HG03159 (cell line): Measurements from ENCODE around the gene GRB2.

ENCODE experiments used
- ATAC-seq: cut with Tn5 transposase; IDR thresholded peaks from one replicate; pipeline ENCODE4 v1.9.1; 2021; ENCODE audit warnings: mild to moderate bottlenecking, moderate library complexity; ENCODE audit not compliant: unreplicated experiment

GRB2 gene

GRCh38 chr17:75416006-75416405 lies 10.5 kb upstream of the GRB2 start:
- ATAC-seq, result no peak

GRCh38 chr17:75414488-75414887 lies 9.0 kb upstream of the GRB2 start:
- ATAC-seq, result no peak

DNA sequence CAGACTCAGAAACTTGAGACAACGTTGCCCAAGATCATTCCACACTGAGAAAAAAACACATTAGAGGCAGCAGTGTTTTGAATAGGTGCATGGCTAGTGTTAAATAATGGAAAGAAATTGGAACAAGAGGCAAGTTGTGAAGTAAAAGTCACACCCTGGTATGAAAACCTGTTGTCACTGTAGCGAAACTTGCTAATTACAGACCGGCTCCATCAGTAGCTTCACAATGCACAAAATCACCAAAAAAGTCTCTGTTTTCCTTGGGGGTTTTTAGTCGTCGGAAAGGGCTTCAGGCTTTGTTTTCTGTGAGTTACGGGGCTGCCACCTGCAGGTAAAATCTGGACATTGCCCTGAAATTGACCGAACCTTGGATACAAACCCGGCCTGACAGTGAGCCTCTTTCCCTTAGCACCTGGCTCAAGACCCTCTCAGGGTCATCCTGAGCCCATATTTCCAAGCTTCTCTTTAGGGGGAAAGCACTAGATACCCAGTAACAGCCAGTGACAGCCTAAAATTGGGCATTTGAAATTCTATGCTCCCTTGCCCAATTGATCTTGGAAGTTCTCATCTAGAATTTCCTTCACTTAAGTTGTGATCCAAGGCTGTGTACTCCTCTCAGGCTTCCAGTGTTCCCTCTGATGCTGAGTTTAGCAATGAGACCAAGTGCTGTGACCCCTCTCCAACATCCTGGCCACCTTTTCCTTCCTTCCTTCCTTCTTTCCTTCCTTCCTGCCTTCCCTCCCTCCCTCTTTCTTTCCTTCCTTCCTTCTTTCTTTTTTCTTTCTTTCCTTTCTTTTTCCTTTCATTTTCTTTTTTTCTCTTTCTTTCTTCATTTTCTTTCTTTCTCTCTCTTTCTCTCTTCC lies 7.2 kb upstream of the GRB2 start:
- ATAC-seq, result no peak

DNA sequence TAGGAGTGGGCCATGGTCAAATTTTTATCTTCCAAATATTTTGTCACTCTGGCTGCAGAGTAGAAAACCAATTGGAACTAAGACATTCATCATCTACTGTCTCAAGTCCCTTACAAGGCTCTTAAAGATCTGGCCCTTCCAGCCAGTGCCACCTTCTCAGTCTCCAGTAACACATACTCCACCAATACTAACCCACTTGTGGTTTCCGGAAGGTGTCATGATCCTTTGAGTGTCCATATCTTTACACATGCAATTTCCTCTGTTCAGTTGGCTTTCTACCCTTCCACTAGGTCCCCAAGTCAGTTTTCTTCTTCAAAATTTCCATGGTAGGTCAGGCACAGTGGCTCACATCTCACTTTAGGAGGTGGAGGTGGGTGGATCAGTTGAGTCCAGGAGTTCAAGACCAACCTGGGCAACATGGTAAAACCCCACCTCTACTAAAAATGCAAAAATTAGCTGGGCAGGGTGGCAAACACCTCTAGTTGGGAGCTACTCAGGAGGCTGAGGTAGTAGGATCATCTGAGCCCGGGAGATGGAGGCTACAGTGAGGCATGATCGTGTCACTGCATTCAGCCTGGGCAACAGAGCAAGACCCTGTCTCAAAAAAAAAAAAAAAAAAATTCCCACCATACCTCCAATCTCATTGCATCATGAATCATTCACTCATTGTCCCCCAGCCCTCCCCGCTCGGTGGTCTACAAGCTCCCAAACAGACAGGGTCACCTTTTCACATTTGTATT lies 6.0 kb upstream of the GRB2 start:
- ATAC-seq, result no peak

DNA sequence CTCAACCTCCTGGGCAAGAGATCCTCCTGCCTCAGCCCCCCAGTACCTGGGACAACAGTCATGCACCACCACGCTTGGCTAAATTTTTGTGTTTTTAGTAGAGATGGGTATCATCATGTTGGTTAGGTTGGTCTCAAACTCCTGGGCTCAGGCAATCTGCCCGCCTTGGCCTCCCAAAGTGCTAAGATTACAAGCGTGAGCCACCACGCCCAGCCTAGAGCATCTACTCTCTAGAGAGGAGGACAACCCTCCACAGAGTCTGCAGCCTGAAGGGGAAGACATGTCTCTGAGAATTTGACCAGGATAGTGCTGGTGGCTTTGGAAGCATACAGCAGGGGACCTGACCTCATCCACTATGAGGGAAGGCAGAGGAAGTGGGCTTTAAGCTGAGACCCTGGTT lies 4.7 kb upstream of the GRB2 start:
- no peak for ATAC-seq

DNA sequence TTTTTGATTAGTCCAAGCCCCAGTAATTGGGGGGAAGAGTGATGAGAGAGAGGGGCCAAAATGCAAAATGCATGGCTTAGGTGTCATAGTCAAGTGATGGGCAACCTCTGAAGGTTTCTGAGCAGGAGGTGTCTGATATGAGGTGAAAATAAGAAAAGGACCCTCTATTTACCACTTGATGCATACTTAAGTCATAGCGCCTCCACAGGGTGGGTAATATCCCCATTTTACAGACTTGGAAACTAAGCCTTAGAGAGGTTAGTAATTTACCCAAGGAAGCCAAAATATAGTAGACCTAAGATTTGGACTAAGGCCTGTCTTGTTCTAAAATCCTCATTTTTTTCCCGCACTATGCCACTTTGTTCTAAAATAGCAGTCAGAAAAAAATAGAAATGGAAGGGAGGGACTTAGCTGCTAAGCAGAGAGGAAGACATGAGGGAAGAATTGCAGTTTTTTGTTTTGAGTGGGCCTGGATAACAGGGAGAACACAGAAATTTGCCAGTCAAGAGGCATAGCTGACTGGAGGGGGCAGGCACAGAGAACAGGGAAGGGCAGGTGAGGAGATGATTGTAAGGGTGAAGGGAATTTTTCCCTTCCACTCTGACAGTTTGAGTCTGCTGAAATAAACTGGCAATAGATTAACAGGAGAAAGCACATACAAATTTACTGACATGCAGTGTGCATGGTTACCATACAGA lies 2.3 kb upstream of the GRB2 start:
- ATAC-seq, result no peak

DNA sequence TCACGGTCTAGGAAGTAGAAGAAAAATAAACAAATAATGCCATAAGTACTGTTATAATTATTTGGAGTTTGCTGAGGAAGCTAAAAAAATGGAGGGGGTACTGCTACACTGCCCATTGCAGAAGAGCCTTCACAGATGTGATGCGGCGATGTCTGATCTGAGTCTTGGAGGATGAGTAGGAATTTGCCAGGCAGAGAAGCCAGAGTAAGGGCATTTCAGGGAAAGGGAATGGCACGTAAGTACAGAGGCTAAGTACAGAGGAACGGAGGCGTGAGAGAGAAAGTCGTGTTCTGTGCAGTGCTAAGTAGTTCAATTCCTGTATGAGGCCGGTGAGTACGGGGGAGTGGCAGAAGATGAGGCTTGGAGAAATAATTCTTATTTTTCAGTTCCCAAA lies 741 bp upstream of the GRB2 start:
- ATAC-seq, result no peak

DNA sequence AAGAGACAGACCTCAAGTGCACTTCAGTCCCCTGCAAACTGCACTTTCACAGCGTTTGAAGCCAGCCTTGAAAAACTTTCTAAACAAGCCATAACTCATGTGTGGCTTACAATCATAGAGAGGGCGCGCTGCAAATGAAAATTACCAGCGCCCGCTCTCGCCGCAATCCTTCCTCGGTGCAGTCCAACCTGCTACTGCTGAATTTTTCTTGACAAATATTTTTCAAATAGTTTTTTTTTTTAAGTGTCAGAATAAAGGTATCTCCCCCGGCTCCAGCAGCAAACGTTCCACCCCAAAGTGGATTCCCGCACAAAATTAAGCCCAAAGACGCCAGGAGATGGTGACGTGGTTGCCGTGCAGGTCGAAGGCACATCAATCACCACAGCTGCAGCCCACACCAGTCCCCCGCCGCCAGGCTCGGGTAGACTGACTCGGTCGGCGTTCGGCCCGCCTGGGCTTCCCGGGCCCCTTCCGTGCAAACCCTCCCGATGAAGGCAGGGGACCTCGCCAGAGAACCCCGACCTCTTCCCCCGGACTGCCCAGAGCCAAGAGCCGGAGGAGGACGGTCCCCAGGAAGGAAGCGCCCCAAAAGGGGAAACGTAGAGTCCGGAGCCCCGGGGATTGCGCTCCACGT lies 630 bp downstream of the GRB2 start:
- ATAC-seq, result peak; percentile 25

GRCh38 chr17:75404223-75404730 lies 1.2 kb downstream of the GRB2 start:
- no peak for ATAC-seq

DNA sequence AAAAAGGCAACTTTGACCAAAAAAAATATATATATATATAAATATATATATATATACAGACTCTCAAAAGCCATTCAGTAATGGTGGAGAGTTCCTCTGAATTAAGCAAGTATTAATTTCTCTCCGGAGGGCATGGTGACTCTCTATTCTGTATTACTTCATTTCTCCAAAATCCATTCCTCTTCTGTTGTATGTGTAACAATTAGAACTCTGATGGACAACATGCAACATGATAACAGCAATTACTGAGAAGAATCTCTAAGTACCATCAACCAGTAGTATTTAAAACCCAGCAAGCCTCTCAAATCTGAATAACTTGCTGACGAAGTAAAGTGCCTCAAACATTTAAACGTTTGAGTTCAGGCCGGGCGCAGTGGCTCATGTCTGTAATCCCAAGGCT lies 2.3 kb downstream of the GRB2 start:
- no peak for ATAC-seq

DNA sequence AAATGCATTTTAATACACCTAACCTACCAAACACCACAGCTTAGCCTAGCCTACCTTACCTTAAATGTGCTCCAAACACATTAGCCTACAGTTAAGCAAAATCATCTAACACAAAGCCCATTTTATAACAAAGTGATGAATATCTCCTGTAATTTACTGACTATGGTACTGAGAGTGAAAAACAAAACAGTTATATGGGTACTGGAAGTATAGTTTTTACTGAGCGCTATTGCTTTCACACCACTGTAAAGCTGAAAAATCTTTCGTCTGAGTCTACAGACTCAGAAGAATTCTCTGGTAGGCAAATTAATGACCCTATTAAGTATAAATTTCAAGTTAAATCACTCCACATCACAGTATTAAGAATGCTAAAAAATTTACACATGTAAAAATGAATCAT lies 3.5 kb downstream of the GRB2 start:
- no peak for ATAC-seq

DNA sequence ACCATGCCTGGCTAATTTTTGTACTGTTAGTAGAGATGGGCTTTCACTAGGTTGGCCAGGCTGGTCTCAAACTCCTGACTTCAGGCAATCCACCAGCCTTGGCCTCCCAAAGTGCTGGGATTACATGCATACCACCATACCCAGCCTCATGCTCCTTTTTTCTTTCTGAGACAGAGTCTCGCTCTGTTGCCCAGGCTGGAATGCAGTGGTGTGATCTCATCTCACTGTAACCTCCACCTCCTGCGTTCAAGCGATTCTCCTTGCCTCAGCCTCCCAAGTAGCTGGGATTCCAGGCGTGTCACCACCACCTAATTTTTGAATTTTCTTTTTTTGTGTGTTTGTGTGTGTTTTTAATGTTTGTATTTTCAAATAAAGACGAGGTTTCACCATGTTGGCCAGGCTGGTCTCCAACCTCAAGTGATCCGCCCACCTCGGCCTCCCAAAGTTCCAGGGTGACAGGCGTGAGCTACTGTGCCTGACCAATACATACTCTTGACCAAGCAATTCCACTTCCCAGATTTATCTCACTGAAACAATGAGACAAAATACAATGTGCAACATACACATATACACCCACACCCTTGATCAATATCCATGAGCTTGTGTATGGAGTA lies 5.0 kb downstream of the GRB2 start:
- ATAC-seq, result no peak

GRCh38 chr17:75398279-75398678 lies 7.2 kb downstream of the GRB2 start:
- ATAC-seq, result no peak

- no peak for ATAC-seq
Observed at GRCh38 chr17:75397217-75397616, 8.3 kb downstream of the GRB2 start.

DNA sequence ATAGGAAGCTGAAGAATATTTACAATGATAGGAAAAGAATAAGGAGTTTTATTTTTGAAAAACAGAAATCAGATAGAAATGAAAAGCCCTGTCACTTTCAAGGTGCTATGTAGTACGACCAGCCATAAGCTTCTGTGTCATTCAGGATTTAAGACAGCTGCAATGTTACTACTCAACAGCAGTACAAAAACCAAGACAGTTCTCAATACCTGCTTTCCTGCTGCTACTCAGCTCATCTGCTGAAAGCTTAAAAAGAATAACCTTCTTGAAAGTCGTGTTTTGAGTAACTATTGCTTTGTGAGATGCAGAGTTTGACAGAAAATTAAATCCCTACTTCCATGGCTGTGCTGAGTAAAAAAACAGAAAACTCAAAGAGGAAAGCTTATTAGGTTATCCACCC lies 8.7 kb downstream of the GRB2 start:
- no peak for ATAC-seq

DNA sequence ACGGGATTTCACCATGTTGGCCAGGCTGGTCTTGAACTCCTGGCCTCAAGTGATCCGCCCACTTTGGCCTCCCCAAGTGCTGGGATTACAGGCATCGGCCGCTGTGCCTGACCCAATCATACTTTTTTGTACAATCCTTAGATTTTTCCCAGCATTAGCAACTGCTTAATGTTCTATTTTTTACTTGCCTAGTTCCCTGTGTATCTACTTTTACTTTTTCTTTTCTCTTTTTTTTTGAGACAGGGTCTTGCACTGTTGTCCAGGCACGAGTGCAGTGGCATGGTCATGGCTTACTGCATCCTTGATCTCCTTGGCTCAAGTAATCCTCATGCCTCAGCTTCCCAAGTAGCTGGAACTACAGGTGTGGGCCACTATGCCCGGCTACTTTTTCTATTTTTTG lies 9.5 kb downstream of the GRB2 start:
- no peak for ATAC-seq

DNA sequence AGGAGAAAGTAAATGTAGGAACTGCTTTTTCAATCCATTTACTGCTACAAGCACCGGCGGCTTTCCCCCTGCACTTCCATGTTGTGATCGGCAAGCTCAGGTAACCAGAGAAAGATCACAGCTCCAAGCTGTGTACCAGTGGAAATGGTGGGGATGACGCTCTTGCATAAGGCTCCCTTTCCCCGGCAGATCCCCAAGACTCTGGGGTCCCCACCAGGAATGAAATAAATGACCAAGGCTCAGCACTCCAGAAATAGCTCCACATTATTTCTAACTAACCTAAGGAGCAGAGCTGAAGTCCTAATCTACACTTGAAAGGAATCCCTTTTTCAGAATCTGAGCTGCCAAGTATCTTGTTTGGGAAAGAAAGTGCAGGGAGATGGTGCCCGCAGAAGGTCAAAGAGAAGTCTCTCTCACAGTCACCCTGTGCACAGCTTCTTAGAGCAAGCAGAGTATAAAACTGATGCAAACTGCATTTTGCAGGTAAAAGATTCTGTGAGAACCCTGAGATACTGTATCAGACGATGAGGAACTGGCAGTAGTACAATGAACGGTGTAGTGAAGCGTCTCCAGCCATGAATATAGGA lies 11.1 kb downstream of the GRB2 start:
- no peak for ATAC-seq

DNA sequence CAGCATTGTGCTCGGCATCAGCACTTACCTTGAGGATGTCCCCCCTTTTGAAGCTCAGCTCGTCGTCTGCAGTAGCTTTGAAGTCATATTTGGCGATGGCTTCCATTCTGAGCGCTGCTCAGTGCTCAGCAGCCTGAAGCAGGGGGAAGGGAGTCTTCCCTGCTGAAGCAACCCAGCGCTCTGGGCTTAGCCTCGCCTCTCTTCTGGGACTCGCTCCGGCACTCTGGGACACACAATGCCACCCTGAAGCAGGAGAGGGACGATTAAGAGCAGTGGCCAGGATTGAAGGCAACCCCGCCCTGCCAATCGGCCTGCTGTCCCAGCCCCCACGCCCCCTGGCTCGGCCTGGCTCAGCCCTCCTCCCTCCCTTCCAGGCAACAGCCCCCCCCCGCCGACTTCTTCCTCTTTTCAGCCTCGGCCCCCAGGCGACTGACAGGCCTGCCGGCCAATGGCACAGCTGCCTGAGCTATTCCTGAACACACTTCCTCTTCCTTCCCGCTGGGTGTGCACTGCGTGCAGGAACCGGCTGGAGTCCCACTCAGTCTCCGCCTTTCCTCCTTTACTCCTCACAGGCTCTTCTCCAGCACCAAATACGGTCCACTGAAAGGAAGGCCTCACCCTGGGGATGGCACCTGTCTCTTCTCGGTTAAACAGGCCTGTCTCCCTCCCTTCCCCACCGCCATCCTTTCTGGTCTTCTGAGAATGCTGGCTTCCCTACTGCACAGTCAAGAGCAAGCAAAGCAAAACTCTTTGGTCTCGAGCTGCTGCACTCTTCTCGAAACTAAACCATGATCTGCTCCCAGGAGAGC lies 11.8 kb downstream of the GRB2 start:
- ATAC-seq, result peak; percentile 85

DNA sequence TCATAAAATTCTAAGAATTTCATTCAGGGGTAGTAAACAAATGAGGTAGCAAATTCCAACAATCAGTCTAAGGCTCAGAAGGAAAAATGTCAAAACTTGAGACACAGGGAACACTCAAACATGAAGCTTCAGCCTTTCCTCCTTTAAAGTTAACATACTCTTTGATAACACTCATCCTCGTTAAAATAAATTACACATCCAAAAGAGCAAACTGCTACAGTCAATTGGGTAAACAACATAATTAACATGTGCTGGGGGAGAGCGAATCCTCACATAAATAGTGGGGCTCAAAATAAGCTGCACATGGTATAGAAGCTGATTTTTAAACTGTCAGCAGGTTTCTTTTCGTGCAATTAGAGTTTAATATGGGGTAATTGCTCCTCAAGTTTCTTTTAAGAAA lies 12.9 kb downstream of the GRB2 start:
- ATAC-seq, result no peak
